GM18909 (cell line): ENCODE results near the gene BAHD1.

Experiments
- ATAC-seq: cut with Tn5 transposase; IDR thresholded peaks from one replicate; pipeline ENCODE4 v1.9.1; 2021; ENCODE audit warnings: mild to moderate bottlenecking; ENCODE audit not compliant: unreplicated experiment, poor library complexity

BAHD1 gene

GRCh38 chr15:40489274-40490175 lies 48.8 kb downstream of the BAHD1 start:
- no peak for ATAC-seq

GRCh38 chr15:40493089-40493840 lies 52.5 kb downstream of the BAHD1 start:
- no peak for ATAC-seq

- no peak for ATAC-seq
These were observed 54.8 kb downstream of the BAHD1 start for GRCh38 chr15:40495516-40495915.

DNA sequence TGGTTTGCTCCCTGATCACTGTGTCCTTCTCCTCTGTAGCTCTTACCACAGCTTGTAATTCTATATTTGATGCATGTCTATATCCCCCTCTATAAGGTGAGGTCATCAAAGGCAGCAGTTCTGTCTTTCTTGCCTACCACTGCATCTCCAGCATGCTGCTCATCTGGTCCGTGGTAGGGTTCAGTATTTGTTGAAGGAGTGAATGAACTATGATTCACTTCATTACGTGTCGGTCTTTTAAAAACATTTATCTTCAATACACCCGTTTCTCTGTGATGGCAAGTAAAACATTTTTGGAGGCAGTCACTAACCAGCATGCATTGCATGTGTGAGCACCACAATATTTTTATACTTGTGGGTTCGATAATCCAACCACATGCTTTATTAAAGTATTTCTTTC lies 57.7 kb downstream of the BAHD1 start:
- ATAC-seq: no peak

- ATAC-seq: no peak
These were observed 58.1 kb downstream of the BAHD1 start for GRCh38 chr15:40498891-40499290.

DNA sequence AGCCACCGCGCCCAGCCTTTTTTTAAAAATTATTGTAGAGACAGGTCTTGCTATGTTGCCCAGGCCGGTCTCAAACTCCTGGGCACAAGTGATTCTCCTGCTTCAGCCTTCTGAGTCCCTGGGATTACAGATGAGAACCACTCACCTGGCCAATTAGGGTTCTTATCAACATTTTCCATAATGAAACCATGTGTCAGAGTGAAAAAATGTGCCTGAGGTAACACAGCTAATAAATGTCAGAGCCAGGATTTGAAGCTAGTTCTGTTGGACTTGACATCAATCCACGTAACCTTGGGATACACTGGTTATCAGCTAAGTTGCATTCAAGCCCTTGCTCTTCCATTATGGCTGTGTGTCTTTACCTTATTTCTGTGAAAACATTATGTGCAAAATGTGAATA lies 59.2 kb downstream of the BAHD1 start:
- no peak for ATAC-seq

DNA sequence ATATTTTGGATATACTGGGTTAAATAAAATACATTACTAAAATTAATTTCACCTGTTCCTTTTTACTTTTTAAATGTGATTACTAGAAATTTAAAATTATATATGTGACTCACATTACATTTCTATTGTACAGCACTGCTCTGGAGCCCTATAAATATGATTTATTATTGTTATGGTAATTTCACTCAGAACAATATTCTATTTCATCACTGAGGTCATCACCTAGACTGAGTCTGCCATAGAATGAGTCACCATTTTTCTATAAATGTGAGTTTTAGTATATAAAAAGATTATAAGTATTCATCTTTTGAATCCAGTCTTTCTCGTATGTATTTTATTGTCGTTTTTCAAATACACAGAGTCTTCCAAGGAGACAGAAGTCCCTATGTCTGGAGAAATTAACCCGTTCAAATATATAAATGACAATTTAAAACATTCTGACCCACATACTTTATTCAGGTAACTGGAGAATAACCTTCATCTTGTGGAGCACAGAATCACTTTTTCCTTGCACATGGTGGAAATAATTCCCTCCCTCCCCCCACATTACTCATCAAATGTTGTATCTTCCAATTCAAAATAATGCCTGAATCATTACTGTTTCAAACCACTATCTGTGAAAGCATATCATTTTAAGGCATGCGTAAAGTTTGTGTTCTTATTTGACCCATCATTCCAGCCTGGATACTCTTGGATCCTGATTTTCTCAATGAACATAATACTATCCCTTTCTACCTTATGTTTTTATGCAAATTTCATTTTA lies 60.0 kb downstream of the BAHD1 start:
- ATAC-seq: no peak

DNA sequence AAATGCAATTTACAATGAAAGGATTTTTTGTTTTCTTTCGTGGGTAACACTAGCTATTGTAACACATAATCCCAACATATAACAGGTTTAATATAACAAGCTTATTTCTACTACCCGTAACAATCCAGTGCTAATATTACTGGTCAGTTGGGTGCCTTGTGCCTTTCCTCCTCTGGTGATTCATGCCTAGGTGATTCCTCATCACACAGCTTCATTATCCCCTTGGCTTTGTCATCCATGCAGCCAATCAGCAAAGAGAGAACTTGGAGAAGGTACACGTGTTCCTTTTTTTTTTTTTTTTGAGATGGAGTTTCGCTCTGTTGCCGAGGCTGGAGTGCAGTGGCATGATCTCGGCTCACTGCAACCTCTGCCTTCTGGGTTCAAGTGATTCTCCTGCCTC lies 60.7 kb downstream of the BAHD1 start:
- no peak for ATAC-seq

- peak; percentile 46 for ATAC-seq
These were observed 66.3 kb downstream of the BAHD1 start for GRCh38 chr15:40506964-40507571.

- no peak for ATAC-seq
These were observed 67.5 kb downstream of the BAHD1 start for GRCh38 chr15:40508216-40508615.

DNA sequence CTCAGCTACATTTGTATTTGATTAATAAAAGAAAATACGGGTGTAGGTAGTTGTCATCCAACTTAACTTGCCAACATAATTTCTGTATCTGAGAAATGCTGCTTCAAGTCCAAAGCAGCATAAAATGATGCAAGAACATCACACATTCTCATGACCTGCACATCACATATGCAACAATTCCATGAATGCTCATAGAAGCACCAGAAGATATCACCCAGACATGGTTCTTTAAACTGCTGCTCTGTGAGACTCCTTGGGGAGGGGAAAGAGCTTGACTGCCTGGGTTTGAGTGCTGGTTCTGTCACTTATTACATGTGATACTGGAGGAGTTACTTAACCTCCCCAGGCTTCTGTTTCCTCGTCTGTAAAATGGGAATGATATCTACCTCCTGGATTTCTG lies 69.4 kb downstream of the BAHD1 start:
- ATAC-seq: no peak

- ATAC-seq: peak; percentile 54
These were observed 70.3 kb downstream of the BAHD1 start for GRCh38 chr15:40511093-40511471.

GRCh38 chr15:40511472-40512133 lies 70.8 kb downstream of the BAHD1 start:
- peak; percentile 53 for ATAC-seq

- no peak for ATAC-seq
These were observed 71.7 kb downstream of the BAHD1 start for GRCh38 chr15:40512440-40512839.

GRCh38 chr15:40513609-40514008 lies 72.9 kb downstream of the BAHD1 start:
- ATAC-seq: no peak

GRCh38 chr15:40516322-40516721 lies 75.6 kb downstream of the BAHD1 start:
- ATAC-seq: no peak
